GM18868 (cell line): ENCODE results near the gene PHOSPHO2.

Source experiments
- ATAC-seq: cut with Tn5 transposase; IDR thresholded peaks from one replicate; pipeline ENCODE4 v1.9.1; 2021; ENCODE audit warnings: mild to moderate bottlenecking, moderate library complexity; ENCODE audit not compliant: unreplicated experiment

PHOSPHO2 gene

GRCh38 chr2:169694113-169694893 lies at the start of gene PHOSPHO2, which contains the start of gene CFAP210:
Gene PHOSPHO2 (plus strand): TSS chr2:169694469. CDS start chr2:169700972, 6,503 bp downstream.
Gene CFAP210 (minus strand): TSS chr2:169694405. CDS start chr2:169694327, 78 bp downstream.
- ATAC-seq, result peak; percentile 100

- no peak for ATAC-seq
These were observed 46.8 kb upstream of the PHOSPHO2 start for GRCh38 chr2:169647496-169647895.

- ATAC-seq, result no peak
These were observed 45.0 kb upstream of the PHOSPHO2 start for GRCh38 chr2:169649278-169649677.

GRCh38 chr2:169653636-169654035 lies 40.6 kb upstream of the PHOSPHO2 start:
- no peak for ATAC-seq

- no peak for ATAC-seq
These were observed 38.1 kb upstream of the PHOSPHO2 start for GRCh38 chr2:169656164-169656563.

- ATAC-seq, result no peak
These were observed 35.4 kb upstream of the PHOSPHO2 start for GRCh38 chr2:169658877-169659276.

- ATAC-seq, result peak; percentile 56
These were observed 34.9 kb upstream of the PHOSPHO2 start for GRCh38 chr2:169659320-169659719.

GRCh38 chr2:169661265-169661664 lies 33.0 kb upstream of the PHOSPHO2 start:
- ATAC-seq, result no peak

- ATAC-seq, result no peak
These were observed 31.5 kb upstream of the PHOSPHO2 start for GRCh38 chr2:169662744-169663143.

- ATAC-seq, result no peak
These were observed 31.0 kb upstream of the PHOSPHO2 start for GRCh38 chr2:169663247-169663646.

- ATAC-seq, result no peak
These were observed 29.7 kb upstream of the PHOSPHO2 start for GRCh38 chr2:169664600-169664977.

GRCh38 chr2:169664978-169665930 lies 29.0 kb upstream of the PHOSPHO2 start:
- no peak for ATAC-seq

GRCh38 chr2:169667583-169667982 lies 26.7 kb upstream of the PHOSPHO2 start:
- no peak for ATAC-seq

GRCh38 chr2:169670215-169670651 lies 24.0 kb upstream of the PHOSPHO2 start:
- no peak for ATAC-seq

- ATAC-seq, result no peak
These were observed 23.3 kb upstream of the PHOSPHO2 start for GRCh38 chr2:169670937-169671336.

GRCh38 chr2:169672406-169672805 lies 21.9 kb upstream of the PHOSPHO2 start:
- ATAC-seq, result no peak

- no peak for ATAC-seq
These were observed 21.2 kb upstream of the PHOSPHO2 start for GRCh38 chr2:169673106-169673505.

GRCh38 chr2:169673921-169674320 lies 20.3 kb upstream of the PHOSPHO2 start:
- ATAC-seq, result no peak

GRCh38 chr2:169676357-169676756 lies 17.9 kb upstream of the PHOSPHO2 start:
- ATAC-seq, result no peak

GRCh38 chr2:169676850-169677249 lies 17.4 kb upstream of the PHOSPHO2 start:
- no peak for ATAC-seq

GRCh38 chr2:169683054-169683424 lies 11.2 kb upstream of the PHOSPHO2 start:
- no peak for ATAC-seq
